Hepatocyte (in vitro differentiated cells): ENCODE results near the gene CACNA2D4. TPM values are rescaled to one million over a fixed set of nuclear protein-coding genes. Genes with fewer than 3 reads are reported as not detected.

Experiments
- DNase-seq: peaks from one replicate; pipeline ENCODE4 v3.0.0-alpha.2; 2016; ENCODE audit warnings: low spot score
- H2AFZ ChIP-seq: fragments of 200-600 bp; sonication (generic); 2 replicates; pipeline ENCODE4 v1.6.0; 2016; ENCODE audit warnings: antibody characterized with exemption, mild to moderate bottlenecking
- H3K27ac ChIP-seq: fragments of 200-600 bp; sonication (generic); 2 replicates; pipeline ENCODE4 v1.5.1; 2016; ENCODE audit warnings: mild to moderate bottlenecking
- H3K27me3 ChIP-seq: fragments of 200-600 bp; sonication (generic); 2 replicates; pipeline ENCODE4 v1.6.1; 2016
- H3K36me3 ChIP-seq: fragments of 200-600 bp; sonication (generic); replicated peaks from 2 replicates; pipeline ENCODE4 v1.5.1; 2016; ENCODE audit warnings: low read depth; ENCODE audit not compliant: insufficient read depth
- H3K4me1 ChIP-seq: fragments of 200-600 bp; sonication (generic); 2 replicates; pipeline ENCODE4 v1.5.1; 2016; ENCODE audit warnings: mild to moderate bottlenecking, moderate library complexity; ENCODE audit not compliant: insufficient read depth
- H3K4me2 ChIP-seq: fragments of 200-600 bp; sonication (generic); 2 replicates; pipeline ENCODE4 v1.6.0; 2016
- H3K4me3 ChIP-seq: fragments of 200-600 bp; sonication (generic); 2 replicates; pipeline ENCODE4 v1.5.1; 2016; ENCODE audit warnings: mild to moderate bottlenecking
- H3K79me2 ChIP-seq: fragments of 200-600 bp; sonication (generic); 2 replicates; pipeline ENCODE4 v1.6.0; 2017; ENCODE audit warnings: mild to moderate bottlenecking
- H3K9me2 ChIP-seq: fragments of 200-600 bp; sonication (generic); replicated peaks from 2 replicates; pipeline ENCODE4 v1.6.0; 2017; ENCODE audit warnings: mild to moderate bottlenecking; ENCODE audit not compliant: insufficient read depth
- H3K9me3 ChIP-seq: fragments of 200-600 bp; sonication (generic); 2 replicates; pipeline ENCODE4 v1.5.1; 2016; ENCODE audit warnings: low read depth, mild to moderate bottlenecking
- H4K20me1 ChIP-seq: fragments of 200-600 bp; sonication (generic); 2 replicates; pipeline ENCODE4 v1.6.0; 2016; ENCODE audit warnings: mild to moderate bottlenecking; ENCODE audit not compliant: insufficient read depth, poor library complexity, severe bottlenecking
- CTCF ChIP-seq: fragments of 200-600 bp; sonication (generic); IDR thresholded peaks from 2 replicates; pipeline ENCODE4 v1.5.1; 2016; ENCODE audit warnings: antibody characterized with exemption, mild to moderate bottlenecking; ENCODE audit not compliant: poor library complexity
- EZH2 ChIP-seq: fragments of 200-600 bp; sonication (generic); IDR thresholded peaks from 2 replicates; pipeline ENCODE4 v1.6.1; 2016; ENCODE audit warnings: antibody characterized with exemption, mild to moderate bottlenecking, borderline replicate concordance
- EZH2phosphoT487 ChIP-seq: fragments of 200-600 bp; sonication (generic); IDR thresholded peaks from one replicate; pipeline ENCODE4 v1.6.1; 2018; ENCODE audit warnings: antibody characterized with exemption, mild to moderate bottlenecking, low read depth, moderate library complexity; ENCODE audit not compliant: unreplicated experiment, severe bottlenecking
- WGBS: methylation state at CpG from one replicate; pipeline ENCODE4 v1.1.6; 2016; ENCODE audit warnings: low lambda C conversion rate; ENCODE audit errors: missing lambda C conversion rate; 5-methylcytosine and 5-hydroxymethylcytosine counted together
- polyA plus RNA-seq: library from polyadenylated mRNA; unstranded; fragments of >200 nt; fragmentation: Nextera tagmentation; extraction: Ambion mirVana; gene quantifications from 2 replicates; pipeline ENCODE4 v1.2.1, GENCODE V29; 2016
- total RNA-seq: library from RNA; depleted of rRNA; stranded (reverse); fragments of >200 nt; gene quantifications from 2 replicates; pipeline ENCODE4 v1.2.3, GENCODE V29; 2014

CACNA2D4 gene
- total and polyA plus RNA-seq, 2 experiments from 2014 or later, result 1.3 to 2.1 TPM

GRCh38 chr12:1798641-1799020 lies 119.8 kb downstream of the CACNA2D4 start:
- Histone ChIP-seq H3K9me2 (no peaks in the 10 kb centered on the region), H3K36me3 (no peaks in the 10 kb centered on the region), H3K79me2 (no peaks in the 10 kb centered on the region), H3K27me3 (no peaks in the 10 kb centered on the region), H3K4me1 (peaks cover 4% of the 10 kb centered on the region), H4K20me1 (no peaks in the 10 kb centered on the region), H3K9me3 (no peaks in the 10 kb centered on the region), H3K27ac (no peak overlapping the region), H3K4me3 (no peak overlapping the region), H3K4me2 (no peak overlapping the region), H2AFZ (no peak overlapping the region)
- 91% methylated on average over 6 of the region's 6 CpGs for WGBS
- no peak for DNase-seq
- TF ChIP-seq EZH2phosphoT487 (no peak), CTCF (no peak), EZH2 (no peak)

GRCh38 chr12:1797991-1798640 lies 120.3 kb downstream of the CACNA2D4 start:
- no peak overlapping the region for H3K27ac ChIP-seq
- no peak overlapping the region for H3K4me3 ChIP-seq
- no peaks in the 10 kb centered on the region for H3K36me3 ChIP-seq
- no peaks in the 10 kb centered on the region for H3K9me2 ChIP-seq
- H3K9me3 ChIP-seq, result no peaks in the 10 kb centered on the region
- DNase-seq, result no peak
- TF ChIP-seq EZH2phosphoT487 (no peak), CTCF (no peak), EZH2 (no peak)
- no peak overlapping the region for H3K4me2 ChIP-seq
- no peaks in the 10 kb centered on the region for H3K27me3 ChIP-seq
- H4K20me1 ChIP-seq, result no peaks in the 10 kb centered on the region
- H3K79me2 ChIP-seq, result no peaks in the 10 kb centered on the region
- peaks cover 4% of the 10 kb centered on the region for H3K4me1 ChIP-seq
- 90% methylated on average over 22 of the region's 22 CpGs for WGBS
- no peak overlapping the region for H2AFZ ChIP-seq

GRCh38 chr12:1797011-1797901 lies 121.2 kb downstream of the CACNA2D4 start:
- 66% methylated on average over 64 of the region's 71 CpGs for WGBS
- peak overlapping the region; percentile 56 for H2AFZ ChIP-seq

More at GRCh38 chr12:1797011-1797901, 121.2 kb downstream of the CACNA2D4 start:
- no peak overlapping the region for H3K4me3 ChIP-seq
- peak overlapping the region; percentile 80 for H3K4me2 ChIP-seq
- H3K9me3 ChIP-seq, result no peaks in the 10 kb centered on the region
- H3K79me2 ChIP-seq, result no peaks in the 10 kb centered on the region
- no peak overlapping the region for H3K27ac ChIP-seq
- H3K9me2 ChIP-seq, result no peaks in the 10 kb centered on the region
- no peak for DNase-seq
- H3K36me3 ChIP-seq, result no peaks in the 10 kb centered on the region
- peaks cover 4% of the 10 kb centered on the region for H3K4me1 ChIP-seq
- H3K27me3 ChIP-seq, result no peaks in the 10 kb centered on the region
- H4K20me1 ChIP-seq, result no peaks in the 10 kb centered on the region
- no peak for TF ChIP-seq CTCF
- no peak for TF ChIP-seq EZH2
- no peak for TF ChIP-seq EZH2phosphoT487
